BE2C (cell line): ENCODE measurements around the gene FAM217B.

Experiments used
- DNase-seq: peaks from one replicate; pipeline ENCODE4 v3.0.0-alpha.2; 2020
- H3K27me3 ChIP-seq: fragments of 250-450 bp; sonication (Bioruptor Pico); 2 replicates; pipeline ENCODE4 v1.5.1; 2020; ENCODE audit warnings: mild to moderate bottlenecking
- H3K36me3 ChIP-seq: fragments of 250-450 bp; sonication (Bioruptor Pico); 2 replicates; pipeline ENCODE4 v1.5.1; 2020; ENCODE audit warnings: mild to moderate bottlenecking
- H3K4me1 ChIP-seq: fragments of 250-450 bp; sonication (Bioruptor Pico); 2 replicates; pipeline ENCODE4 v1.5.1; 2020
- H3K4me3 ChIP-seq: 2 replicates; pipeline ENCODE4 v1.5.1; 2011; ENCODE audit warnings: low read depth, low read length
- H3K9me3 ChIP-seq: fragments of 250-450 bp; sonication (Bioruptor Pico); 2 replicates; pipeline ENCODE4 v1.5.1; 2020
- TF ChIP-seq, protein P1 (sequence below): IDR thresholded peaks from 2 replicates; pipeline ENCODE4 v1.5.1; 2012; ENCODE audit warnings: mild to moderate bottlenecking, low read depth, low read length

The FAM217B gene

DNA sequence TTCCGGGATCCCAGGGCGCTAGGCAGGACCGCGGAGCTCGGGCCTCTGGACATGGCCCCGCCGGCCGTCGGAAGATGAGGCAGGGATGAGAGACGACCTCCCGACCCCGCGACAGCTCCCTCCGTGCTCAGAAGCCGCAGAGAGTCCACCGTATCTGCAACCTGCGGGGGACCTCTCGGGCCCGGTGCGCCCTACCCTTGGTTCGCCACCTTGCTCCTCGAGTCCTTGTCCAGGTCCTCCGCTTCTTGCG lies 385 bp upstream of the FAM217B start:
- H3K4me1 ChIP-seq = no peaks in the 10 kb centered on the region
- TF ChIP-seq, protein P1, sequence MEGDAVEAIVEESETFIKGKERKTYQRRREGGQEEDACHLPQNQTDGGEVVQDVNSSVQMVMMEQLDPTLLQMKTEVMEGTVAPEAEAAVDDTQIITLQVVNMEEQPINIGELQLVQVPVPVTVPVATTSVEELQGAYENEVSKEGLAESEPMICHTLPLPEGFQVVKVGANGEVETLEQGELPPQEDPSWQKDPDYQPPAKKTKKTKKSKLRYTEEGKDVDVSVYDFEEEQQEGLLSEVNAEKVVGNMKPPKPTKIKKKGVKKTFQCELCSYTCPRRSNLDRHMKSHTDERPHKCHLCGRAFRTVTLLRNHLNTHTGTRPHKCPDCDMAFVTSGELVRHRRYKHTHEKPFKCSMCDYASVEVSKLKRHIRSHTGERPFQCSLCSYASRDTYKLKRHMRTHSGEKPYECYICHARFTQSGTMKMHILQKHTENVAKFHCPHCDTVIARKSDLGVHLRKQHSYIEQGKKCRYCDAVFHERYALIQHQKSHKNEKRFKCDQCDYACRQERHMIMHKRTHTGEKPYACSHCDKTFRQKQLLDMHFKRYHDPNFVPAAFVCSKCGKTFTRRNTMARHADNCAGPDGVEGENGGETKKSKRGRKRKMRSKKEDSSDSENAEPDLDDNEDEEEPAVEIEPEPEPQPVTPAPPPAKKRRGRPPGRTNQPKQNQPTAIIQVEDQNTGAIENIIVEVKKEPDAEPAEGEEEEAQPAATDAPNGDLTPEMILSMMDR = no peak
- H3K36me3 ChIP-seq = peaks cover 7% of the 10 kb centered on the region; the same call in 1 of the 2 replicates
- H3K9me3 ChIP-seq = no peaks in the 10 kb centered on the region
- H3K4me3 ChIP-seq = peak overlapping the region; percentile 63
- no peaks in the 10 kb centered on the region for H3K27me3 ChIP-seq
- peak; percentile 17 for DNase-seq

DNA sequence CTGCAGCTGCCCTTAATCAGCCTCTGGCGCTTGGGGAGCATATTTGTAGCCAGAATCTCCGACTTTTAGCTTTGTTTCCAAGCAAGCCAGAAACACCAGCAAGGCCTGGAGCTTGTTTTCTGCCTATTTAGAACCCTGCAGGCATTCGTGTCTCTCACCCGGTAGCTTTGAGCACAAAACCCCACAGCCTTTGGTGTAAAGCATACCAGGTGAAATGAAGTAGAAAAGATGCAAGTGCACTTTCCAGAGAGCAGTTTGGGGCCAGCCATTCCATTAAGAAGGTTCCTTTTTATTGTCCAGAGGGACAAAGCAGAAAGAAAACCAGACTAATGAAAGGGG lies 736 bp downstream of the FAM217B start:
- H3K4me1 ChIP-seq = no peaks in the 10 kb centered on the region
- peaks cover 7% of the 10 kb centered on the region; the same call in 1 of the 2 replicates for H3K36me3 ChIP-seq
- peak overlapping the region; percentile 63 for H3K4me3 ChIP-seq
- DNase-seq = no peak
- H3K9me3 ChIP-seq = no peaks in the 10 kb centered on the region
- H3K27me3 ChIP-seq = no peaks in the 10 kb centered on the region
- TF ChIP-seq, protein P1 = no peak

DNA sequence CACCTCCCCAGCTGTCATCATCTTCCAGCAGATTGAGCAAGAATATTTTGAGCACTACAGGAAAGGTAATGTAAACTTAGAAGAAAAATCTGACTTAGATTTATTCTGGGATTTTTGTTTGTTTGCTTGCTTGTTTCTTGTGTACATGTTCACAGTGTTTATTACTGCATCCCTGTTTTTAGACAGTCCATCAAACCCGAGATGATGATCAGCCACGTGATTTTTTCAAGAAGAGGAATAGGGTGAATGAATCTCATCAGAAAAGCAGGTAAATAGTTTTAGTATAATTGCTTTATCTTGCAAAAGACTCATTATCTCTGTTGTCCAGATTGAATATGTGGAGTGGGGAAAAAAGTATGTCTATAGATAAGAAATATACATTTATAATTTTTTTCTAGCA lies 2.1 kb downstream of the FAM217B start:
- TF ChIP-seq, protein P1 = no peak
- no peaks in the 10 kb centered on the region for H3K9me3 ChIP-seq
- DNase-seq = no peak
- H3K27me3 ChIP-seq = no peaks in the 10 kb centered on the region
- no peaks in the 10 kb centered on the region for H3K4me1 ChIP-seq
- H3K4me3 ChIP-seq = no peak overlapping the region
- H3K36me3 ChIP-seq = peaks cover 7% of the 10 kb centered on the region; the same call in 1 of the 2 replicates

DNA sequence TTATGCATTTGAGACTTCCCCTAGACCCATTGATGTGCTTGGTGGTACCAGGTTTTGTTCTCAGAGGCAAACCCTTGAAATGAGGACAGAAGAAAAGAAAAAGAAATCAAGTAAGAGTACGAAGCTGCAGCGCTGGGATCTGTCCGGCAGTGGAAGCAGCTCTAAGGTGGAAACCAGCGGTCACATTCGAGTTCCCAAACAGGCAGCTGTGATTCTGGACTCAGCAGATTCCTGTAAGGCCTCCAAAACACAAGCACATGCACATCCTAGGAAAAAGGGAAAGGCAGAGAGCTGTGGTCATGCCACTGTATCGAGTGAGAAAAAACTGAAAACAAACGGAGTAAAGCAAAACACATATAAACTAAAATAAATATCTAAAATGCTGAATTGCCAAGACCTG lies 4.5 kb downstream of the FAM217B start:
- no peaks in the 10 kb centered on the region for H3K9me3 ChIP-seq
- H3K4me1 ChIP-seq = no peaks in the 10 kb centered on the region
- H3K36me3 ChIP-seq = peaks cover 7% of the 10 kb centered on the region; the same call in 1 of the 2 replicates
- DNase-seq = no peak
- no peak overlapping the region for H3K4me3 ChIP-seq
- TF ChIP-seq, protein P1 = no peak
- no peaks in the 10 kb centered on the region for H3K27me3 ChIP-seq

DNA sequence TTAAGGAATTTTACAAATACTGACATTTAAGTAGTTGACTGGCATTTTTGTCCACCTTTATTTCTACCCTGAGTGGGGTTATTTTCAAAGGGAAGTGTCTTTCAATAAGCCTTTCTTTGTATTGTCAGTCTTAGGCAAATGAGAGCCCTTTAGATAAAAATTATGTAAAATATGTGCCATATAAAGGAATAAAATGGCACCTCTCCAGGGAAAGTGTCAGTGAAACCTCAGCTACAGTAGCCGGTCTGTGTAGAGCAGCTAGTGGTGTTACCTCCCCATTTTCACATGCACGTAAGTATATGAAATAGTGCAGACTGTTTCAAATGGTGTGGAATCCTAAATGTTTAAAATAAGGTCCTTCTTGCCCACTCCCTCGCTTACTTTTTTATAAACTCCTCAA lies 5.0 kb downstream of the FAM217B start:
- H3K4me1 ChIP-seq = no peaks in the 10 kb centered on the region
- TF ChIP-seq, protein P1 = no peak
- H3K27me3 ChIP-seq = no peaks in the 10 kb centered on the region
- no peak for DNase-seq
- no peak overlapping the region for H3K4me3 ChIP-seq
- peaks cover 7% of the 10 kb centered on the region; the same call in 1 of the 2 replicates for H3K36me3 ChIP-seq
- no peaks in the 10 kb centered on the region for H3K9me3 ChIP-seq

DNA sequence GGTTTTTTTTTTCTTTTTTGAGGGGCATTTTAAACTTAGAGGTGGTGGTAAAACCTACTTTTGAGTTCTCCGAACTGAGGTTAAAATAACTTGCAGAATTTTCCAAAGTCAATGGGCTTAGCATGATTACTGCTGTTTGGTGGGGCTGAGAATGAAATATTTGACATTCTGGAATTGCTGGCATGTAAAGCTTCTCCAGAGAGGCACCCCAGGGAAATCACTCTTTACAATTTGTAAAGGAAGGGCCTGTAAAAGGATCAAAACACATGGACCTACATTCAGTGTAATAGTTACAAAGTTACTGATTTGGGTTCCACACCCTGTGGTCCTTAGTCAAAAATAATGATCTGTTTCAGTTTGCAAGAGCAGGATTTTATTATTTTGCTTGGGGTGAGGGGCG lies 5.5 kb downstream of the FAM217B start:
- no peaks in the 10 kb centered on the region for H3K9me3 ChIP-seq
- TF ChIP-seq, protein P1 = no peak
- no peak for DNase-seq
- no peaks in the 10 kb centered on the region for H3K27me3 ChIP-seq
- peaks cover 7% of the 10 kb centered on the region; the same call in 1 of the 2 replicates for H3K36me3 ChIP-seq
- no peaks in the 10 kb centered on the region for H3K4me1 ChIP-seq
- H3K4me3 ChIP-seq = no peak overlapping the region
